Calu3 (cell line): ENCODE results near the gene IL1RL1. TPM values are rescaled to one million over a fixed set of nuclear protein-coding genes. Genes with fewer than 3 reads are reported as not detected.

ENCODE experiments used
- BruUV-seq: library from RNA; stranded (reverse); fragments of 400-500 nt; replicated peaks from 2 replicates; lab custom pipeline; 2021; lab: Mats Ljungman, UMichigan
- CTCF ChIA-PET: fragments of 300-600 bp; sonication (Branson Sonifier 250); formaldehyde crosslinking; loops from one replicate; lab custom pipeline; 2022; ENCODE audit warnings: antibody characterized with exemption; lab: Charles Lee
- DNase-seq: peaks from one replicate; pipeline ENCODE4 v3.0.0; 2022
- H3K27ac Mint-ChIP-seq: one replicate; pipeline ENCODE4 v1.8.0; 2022; ENCODE audit warnings: mixed read lengths; ENCODE audit not compliant: unreplicated experiment
- H3K27me3 Mint-ChIP-seq: one replicate; pipeline ENCODE4 v1.8.0; 2022; ENCODE audit warnings: mixed read lengths; ENCODE audit not compliant: unreplicated experiment
- H3K36me3 Mint-ChIP-seq: one replicate; pipeline ENCODE4 v1.8.0; 2022; ENCODE audit warnings: mild to moderate bottlenecking, moderate library complexity, mixed read lengths; ENCODE audit not compliant: insufficient read depth, unreplicated experiment
- H3K4me1 Mint-ChIP-seq: one replicate; pipeline ENCODE4 v1.8.0; 2022; ENCODE audit warnings: mild to moderate bottlenecking, low read depth, mixed read lengths; ENCODE audit not compliant: unreplicated experiment
- H3K4me3 Mint-ChIP-seq: one replicate; pipeline ENCODE4 v1.8.0; 2022; ENCODE audit warnings: mild to moderate bottlenecking, low read depth, moderate library complexity, mixed read lengths; ENCODE audit not compliant: unreplicated experiment
- H3K9me3 Mint-ChIP-seq: one replicate; pipeline ENCODE4 v1.8.0; 2022; ENCODE audit warnings: low read depth, mixed read lengths; ENCODE audit not compliant: unreplicated experiment
- intact Hi-C: fragments of 100-400 bp; cut with micrococcal nuclease; formaldehyde crosslinking; loops from one replicate; pipeline ENCODE4 v1.10.0; 2022; ENCODE audit not compliant: unreplicated experiment
- total RNA-seq: library from RNA; stranded (reverse); gene quantifications from 2 replicates; pipeline ENCODE4 v1.2.3, GENCODE V29; 2022
- TF ChIP-seq, protein P1 (sequence below): fragments of 200-600 bp; IDR thresholded peaks from one replicate; pipeline ENCODE4 v1.8.0; 2022; ENCODE audit warnings: antibody characterized with exemption; ENCODE audit not compliant: unreplicated experiment

The IL1RL1 gene
- total RNA-seq, 1 experiment from 2014 or later, result not detected

DNA sequence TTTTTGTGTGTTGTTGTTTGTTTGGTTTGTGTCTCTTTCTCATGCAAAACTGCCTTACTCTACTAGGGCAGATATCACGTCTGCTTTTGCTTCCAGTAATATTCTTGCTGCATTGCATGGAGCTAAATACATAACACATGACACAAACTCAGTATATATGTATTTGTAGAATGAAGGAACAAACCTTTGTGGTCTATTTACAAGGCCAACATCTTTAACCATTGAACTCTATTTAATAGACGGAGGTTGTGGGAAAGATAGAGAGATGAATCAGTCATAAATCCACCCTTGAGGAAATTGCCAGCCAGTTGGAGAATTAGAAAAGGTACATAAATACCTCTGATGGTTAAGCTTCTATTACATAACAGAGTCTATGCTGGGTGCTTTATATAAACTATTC is 26.0 kb upstream of the IL1RL1 start:
- Mint-ChIP-seq H3K36me3 (no peaks in the 10 kb centered on the region), H3K4me1 (no peaks in the 10 kb centered on the region), H3K27me3 (no peaks in the 10 kb centered on the region), H3K9me3 (no peaks in the 10 kb centered on the region), H3K27ac (no peak overlapping the region), H3K4me3 (no peak overlapping the region)
- no peak for DNase-seq
- BruUV-seq, result no TSS peak
- TF ChIP-seq, protein P1, sequence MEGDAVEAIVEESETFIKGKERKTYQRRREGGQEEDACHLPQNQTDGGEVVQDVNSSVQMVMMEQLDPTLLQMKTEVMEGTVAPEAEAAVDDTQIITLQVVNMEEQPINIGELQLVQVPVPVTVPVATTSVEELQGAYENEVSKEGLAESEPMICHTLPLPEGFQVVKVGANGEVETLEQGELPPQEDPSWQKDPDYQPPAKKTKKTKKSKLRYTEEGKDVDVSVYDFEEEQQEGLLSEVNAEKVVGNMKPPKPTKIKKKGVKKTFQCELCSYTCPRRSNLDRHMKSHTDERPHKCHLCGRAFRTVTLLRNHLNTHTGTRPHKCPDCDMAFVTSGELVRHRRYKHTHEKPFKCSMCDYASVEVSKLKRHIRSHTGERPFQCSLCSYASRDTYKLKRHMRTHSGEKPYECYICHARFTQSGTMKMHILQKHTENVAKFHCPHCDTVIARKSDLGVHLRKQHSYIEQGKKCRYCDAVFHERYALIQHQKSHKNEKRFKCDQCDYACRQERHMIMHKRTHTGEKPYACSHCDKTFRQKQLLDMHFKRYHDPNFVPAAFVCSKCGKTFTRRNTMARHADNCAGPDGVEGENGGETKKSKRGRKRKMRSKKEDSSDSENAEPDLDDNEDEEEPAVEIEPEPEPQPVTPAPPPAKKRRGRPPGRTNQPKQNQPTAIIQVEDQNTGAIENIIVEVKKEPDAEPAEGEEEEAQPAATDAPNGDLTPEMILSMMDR, result no peak
- CTCF ChIA-PET, result no interaction called here
- intact Hi-C loops, result no loop called here

DNA sequence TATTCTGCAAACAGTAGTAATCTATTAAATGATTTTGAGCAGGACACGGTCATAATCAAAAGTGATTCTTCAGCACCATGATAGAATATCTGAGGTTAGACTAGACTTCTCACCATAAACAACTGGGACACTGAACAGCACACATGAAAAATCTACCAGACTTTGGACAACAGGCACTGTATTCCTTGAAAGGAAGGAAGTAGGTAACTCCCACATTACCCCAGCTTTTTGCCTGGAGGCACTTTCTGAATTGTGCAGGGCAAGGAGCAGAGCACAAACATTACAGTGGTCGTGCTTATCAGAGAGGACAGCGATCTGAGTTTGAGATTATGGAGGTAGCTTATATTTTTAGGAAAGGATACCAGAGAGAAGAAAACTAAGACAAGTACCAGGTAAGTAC is 25.3 kb upstream of the IL1RL1 start:
- no peak for DNase-seq
- H3K4me3 Mint-ChIP-seq, result no peak overlapping the region
- no TSS peak for BruUV-seq
- CTCF ChIA-PET, result interaction anchor here (1.0 kb wide), 1 partner anchor 45 kb away, joined by 3 read pairs; no protein-coding TSS in a partner anchor
- intact Hi-C loops, result no loop called here
- H3K27me3 Mint-ChIP-seq, result no peaks in the 10 kb centered on the region
- H3K36me3 Mint-ChIP-seq, result no peaks in the 10 kb centered on the region
- no peaks in the 10 kb centered on the region for H3K9me3 Mint-ChIP-seq
- H3K27ac Mint-ChIP-seq, result no peak overlapping the region
- no peaks in the 10 kb centered on the region for H3K4me1 Mint-ChIP-seq
- TF ChIP-seq, protein P1, result no peak

- TF ChIP-seq, protein P1, result no peak
- Mint-ChIP-seq H3K27me3 (peaks cover 16% of the 10 kb centered on the region), H3K27ac (no peak overlapping the region), H3K9me3 (no peaks in the 10 kb centered on the region), H3K36me3 (no peaks in the 10 kb centered on the region), H3K4me1 (no peaks in the 10 kb centered on the region), H3K4me3 (no peak overlapping the region)
- no peak for DNase-seq
- intact Hi-C loops, result no loop called here
- BruUV-seq, result no TSS peak
- CTCF ChIA-PET, result interaction anchor here (0.5 kb wide), 1 partner anchor 11 kb away, joined by 3 read pairs; no protein-coding TSS in a partner anchor
Measured at GRCh38 chr2:102289129-102289528, 22.2 kb upstream of the IL1RL1 start.

DNA sequence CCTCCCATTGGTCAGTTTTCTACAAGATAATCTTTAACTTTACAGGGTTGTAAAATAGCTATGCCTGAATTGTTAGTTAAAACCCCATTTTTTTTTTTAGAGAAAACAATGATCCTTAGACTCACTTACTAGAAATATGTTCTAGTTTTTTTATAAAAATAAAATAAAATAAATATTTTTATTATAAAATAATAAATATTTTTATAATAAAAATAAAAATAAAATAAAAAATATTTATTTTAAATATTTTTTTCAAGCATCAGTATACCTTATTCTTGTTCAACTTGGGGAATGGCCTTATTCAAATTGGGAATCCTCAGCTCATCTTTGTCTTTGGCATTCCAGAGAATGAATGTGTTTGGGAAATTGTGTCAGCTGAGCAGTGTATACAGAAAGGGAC is 20.8 kb upstream of the IL1RL1 start:
- CTCF ChIA-PET, result no interaction called here
- Mint-ChIP-seq H3K4me3 (no peak overlapping the region), H3K36me3 (no peaks in the 10 kb centered on the region), H3K9me3 (no peaks in the 10 kb centered on the region), H3K4me1 (no peaks in the 10 kb centered on the region), H3K27me3 (peaks cover 25% of the 10 kb centered on the region), H3K27ac (no peak overlapping the region)
- no TSS peak for BruUV-seq
- intact Hi-C loops, result no loop called here
- DNase-seq, result no peak
- TF ChIP-seq, protein P1, result no peak
